ENCODE results near the gene USP43. TPM values are rescaled to one million over a fixed set of nuclear protein-coding genes. Genes with fewer than 3 reads are reported as not detected.

The USP43 gene
- total and polyA plus RNA-seq, 10 of the 15 experiments (the other 5 are each of a cell fraction or from before 2014, with no cell fraction given), result 0.94 TPM; not detected in 9

GRCh38 chr17:9635340-9635739 lies 10.0 kb upstream of the USP43 start:
- intact Hi-C loops (cut with micrococcal nuclease; ENCODE audit: unreplicated experiment), result no loop called here
- Histone ChIP-seq H3K79me2 (ENCODE audit: control insufficient read depth, insufficient read depth, low read length) (no peaks in the 10 kb centered on the region), H3K9ac (ENCODE audit: control insufficient read depth, insufficient read depth, low read length) (no peak overlapping the region), H3K27me3 (replicated peaks in 1 of 2; ENCODE audit: control insufficient read depth in 2 of 2, insufficient read depth in 2 of 2, low read length in 1 of 2) (no peaks in the 10 kb centered on the region; a peak in 1 of 4 replicates), H3K4me3 (no peak overlapping the region), H3K4me1 (ENCODE audit: control insufficient read depth, insufficient read depth, low read length) (no peaks in the 10 kb centered on the region), H3K4me2 (ENCODE audit: control insufficient read depth, insufficient read depth) (no peak overlapping the region), H2AFZ (ENCODE audit: control insufficient read depth, low read depth, low read length) (no peak overlapping the region), H4K20me1 (ENCODE audit: control insufficient read depth, insufficient read depth) (no peaks in the 10 kb centered on the region), H3K27ac (ENCODE audit: control insufficient read depth, insufficient read depth) (no peak overlapping the region), H3K36me3 (ENCODE audit: control insufficient read depth in 2 of 2, insufficient read depth in 2 of 2, low read length in 1 of 2) (no peaks in the 10 kb centered on the region), H3K9me3 (replicated peaks; ENCODE audit: control insufficient read depth, insufficient read depth, low read length) (no peaks in the 10 kb centered on the region)
- 83% methylated on average over 6 of the region's 6 CpGs for WGBS (ENCODE audit: insufficient coverage, insufficient replicate concordance, low lambda C conversion rate, missing lambda C conversion rate)
- POLR2A ChIA-PET, result no interaction called here
- no peak for FAIRE-seq
- RAD21 ChIA-PET (ENCODE audit: unreplicated experiment), result no interaction called here
- SMC1A ChIA-PET (ENCODE audit: uncharacterized antibody, unreplicated experiment), result no interaction called here
- in situ Hi-C loops (cut with MboI), result no loop called here
- no peak for DNase-seq (ENCODE audit: low read depth, low spot score)
- ATAC-seq, result no peak
- CTCF ChIA-PET, result no interaction called here
- no peak for TF ChIP-seq YBX1 (IDR thresholded peaks at IDR 0.05)
- no peak for TF ChIP-seq POU2F2 (IDR thresholded peaks at IDR 0.05; ENCODE audit: borderline replicate concordance, low read depth, low read length)
- TF ChIP-seq SIX5 (IDR thresholded peaks at IDR 0.05; ENCODE audit: low read depth, low read length, severe bottlenecking), result no peak
- no peak for TF ChIP-seq ESRRA (IDR thresholded peaks at IDR 0.05; ENCODE audit: low read length)
- no peak for TF ChIP-seq USF2 (IDR thresholded peaks at IDR 0.05; ENCODE audit: borderline replicate concordance, low read depth, low read length)
- no peak for TF ChIP-seq TCF3 (IDR thresholded peaks at IDR 0.05; ENCODE audit: borderline replicate concordance, insufficient read depth, low read depth, low read length)
- no peak for TF ChIP-seq POLR2A (IDR thresholded peaks at IDR 0.05; ENCODE audit: low read depth, low read length)
- TF ChIP-seq ZNF207 (IDR thresholded peaks at IDR 0.05; ENCODE audit: borderline replicate concordance), result no peak
- TF ChIP-seq NR2F1 (conservative IDR thresholded peaks at IDR 0.05), result no peak
- no peak for TF ChIP-seq BCL11A (IDR thresholded peaks at IDR 0.05; ENCODE audit: low read depth, low read length)
- TF ChIP-seq RB1 (IDR thresholded peaks at IDR 0.05; ENCODE audit: borderline replicate concordance), result no peak
- TF ChIP-seq CEBPB (IDR thresholded peaks at IDR 0.05; ENCODE audit: borderline replicate concordance in 1 of 2, low read depth in 2 of 2, low read length in 2 of 2), result no peak
- BruUV-seq (replicated peaks), result no TSS peak
